HCT116 (cell line): ENCODE results near the gene PCTP. TPM values are rescaled to one million over a fixed set of nuclear protein-coding genes. Genes with fewer than 3 reads are reported as not detected.

ENCODE experiments used
- ATAC-seq: fragments of 200-7000 bp; cut with Tn5 transposase; 2 replicates; pipeline ENCODE4 v1.9.1; 2020; ENCODE audit warnings: mild to moderate bottlenecking, moderate library complexity
- BruUV-seq: library from RNA; stranded (reverse); fragments of 400-500 nt; replicated peaks from 2 replicates; lab custom pipeline; 2021; lab: Mats Ljungman, UMichigan
- CTCF ChIA-PET: fragments of 300-600 bp; sonication (Branson Sonifier 250); formaldehyde crosslinking; loops from one replicate; lab custom pipeline; 2021; ENCODE audit warnings: antibody characterized with exemption; lab: Charles Lee
- POLR2A ChIA-PET: fragments of 300-600, 350-600 bp; sonication (Branson Sonifier 250); formaldehyde crosslinking; loops from one replicate; lab custom pipeline; 2021; ENCODE audit warnings: antibody characterized with exemption; lab: Charles Lee
- RAD21 ChIA-PET, 2 experiments: fragments of 300-600 bp; sonication (Branson Sonifier 250); formaldehyde crosslinking; loops; one replicate each; lab custom pipeline; 2023; ENCODE audit warnings: low total read pairs in 2 of 2; ENCODE audit not compliant: uncharacterized antibody in 2 of 2, unreplicated experiment in 2 of 2, low non-redundant PET in 1 of 2; lab: Charles Lee
- DNase-seq: peaks from one replicate; pipeline ENCODE4 v3.0.0-alpha.2; 2010; ENCODE audit warnings: low read depth, low spot score
- H2AFZ ChIP-seq: fragments of 200-600 bp; shearing (Covaris generic), sonication (generic); 2 replicates; pipeline ENCODE4 v1.6.1; 2017; ENCODE audit warnings: low read depth, mixed run types, mixed read lengths, antibody characterized with exemption, low read length; ENCODE audit not compliant: poor library complexity, severe bottlenecking
- H3K27ac ChIP-seq: 2 replicates; pipeline ENCODE4 v1.5.1; 2012; ENCODE audit warnings: low read depth, low read length
- H3K27me3 ChIP-seq: fragments of 200-600 bp; sonication (generic); 2 replicates; pipeline ENCODE4 v1.6.1; 2016; ENCODE audit warnings: mixed run types, low read length, mixed read lengths; ENCODE audit not compliant: insufficient read depth
- H3K36me3 ChIP-seq, 2 experiments: fragments of 200-500 bp in 1 of 2; fragments of 200-600 bp in 1 of 2; sonication (Bioruptor generic) in 1 of 2; sonication (generic) in 1 of 2; 2 replicates each; pipeline versions ENCODE4 v1.5.1 to v1.6.1; 2014 to 2016; ENCODE audit warnings: low read length in 2 of 2, inconsistent platforms in 1 of 2, mixed read lengths in 1 of 2, mixed run types in 1 of 2; ENCODE audit not compliant: insufficient read depth in 2 of 2, control insufficient read depth in 1 of 2
- H3K4me1 ChIP-seq, 2 experiments: fragments of 200-600 bp in 1 of 2; sonication (generic) in 1 of 2; 2 replicates each; pipeline versions ENCODE4 v1.5.1 to v1.6.1; 2012 to 2017; ENCODE audit warnings: low read length in 2 of 2, inconsistent platforms in 1 of 2, mild to moderate bottlenecking in 1 of 2, mixed read lengths in 1 of 2, mixed run types in 1 of 2, moderate library complexity in 1 of 2; ENCODE audit not compliant: insufficient read depth in 2 of 2, control insufficient read depth in 1 of 2
- H3K4me2 ChIP-seq: fragments of 200-600 bp; sonication (generic); 2 replicates; pipeline ENCODE4 v1.6.1; 2017; ENCODE audit warnings: mixed run types, low read length, mixed read lengths
- H3K4me3 ChIP-seq, 2 experiments: fragments of 200-600 bp in 1 of 2; sonication (generic) in 1 of 2; replicated peaks in 1 of 2; 2 replicates each; pipeline ENCODE4 v1.5.1; 2011 to 2016; ENCODE audit warnings: low read length in 2 of 2, control low read depth in 1 of 2, low read depth in 1 of 2, mild to moderate bottlenecking in 1 of 2, mixed read lengths in 1 of 2, mixed run types in 1 of 2
- H3K79me2 ChIP-seq: fragments of 200-600 bp; sonication (generic); 2 replicates; pipeline ENCODE4 v1.6.1; 2017; ENCODE audit warnings: mild to moderate bottlenecking, mixed run types, low read length, moderate library complexity, mixed read lengths; ENCODE audit not compliant: insufficient read depth
- H3K9ac ChIP-seq: fragments of 200-600 bp; sonication (generic); 2 replicates; pipeline ENCODE4 v1.6.1; 2016; ENCODE audit warnings: low read length, mixed read lengths
- H3K9me2 ChIP-seq: fragments of 200-600 bp; sonication (generic), shearing (Covaris generic); 2 replicates; pipeline ENCODE4 v1.6.1; 2017; ENCODE audit warnings: mixed run types, mild to moderate bottlenecking, moderate library complexity; ENCODE audit not compliant: insufficient read depth
- H3K9me3 ChIP-seq, 2 experiments: fragments of 200-500 bp in 1 of 2; fragments of 200-600 bp in 1 of 2; sonication (Bioruptor generic) in 1 of 2; sonication (generic) in 1 of 2; 2 replicates each; pipeline ENCODE4 v1.6.1; 2014 to 2017; ENCODE audit warnings: low read length in 2 of 2, mixed read lengths in 2 of 2, inconsistent platforms in 1 of 2, low read depth in 1 of 2, mild to moderate bottlenecking in 1 of 2, mixed run types in 1 of 2, moderate library complexity in 1 of 2; ENCODE audit not compliant: control insufficient read depth in 1 of 2, insufficient read depth in 1 of 2
- H4K20me1 ChIP-seq: fragments of 200-600 bp; sonication (generic), shearing (Covaris generic); 2 replicates; pipeline ENCODE4 v1.6.1; 2017; ENCODE audit warnings: mixed run types, mild to moderate bottlenecking, moderate library complexity; ENCODE audit not compliant: insufficient read depth
- CBX3 ChIP-seq: IDR thresholded peaks from 2 replicates; pipeline ENCODE4 v1.6.1; 2012; ENCODE audit warnings: low read depth
- CEBPB ChIP-seq: IDR thresholded peaks from 2 replicates; pipeline ENCODE4 v1.6.1; 2012; ENCODE audit warnings: low read depth
- EZH2 ChIP-seq: fragments of 200-600 bp; sonication (generic); IDR thresholded peaks from 2 replicates; pipeline ENCODE4 v1.6.1; 2017; ENCODE audit warnings: antibody characterized with exemption, mixed run types
- EZH2phosphoT487 ChIP-seq: fragments of 200-600 bp; IDR thresholded peaks from 2 replicates; pipeline ENCODE4 v1.6.1; 2018; ENCODE audit warnings: antibody characterized with exemption, borderline replicate concordance
- FOSL1 ChIP-seq: IDR thresholded peaks from 2 replicates; pipeline ENCODE4 v1.6.1; 2012; ENCODE audit warnings: low read depth
- JUND ChIP-seq: IDR thresholded peaks from 2 replicates; pipeline ENCODE4 v1.6.1; 2012
- POLR2AphosphoS5 ChIP-seq: IDR thresholded peaks from 2 replicates; pipeline ENCODE4 v1.6.1; 2011; ENCODE audit warnings: mild to moderate bottlenecking, low read depth, low read length, moderate library complexity
- TCF7L2 ChIP-seq: IDR thresholded peaks from 2 replicates; pipeline ENCODE4 v1.7.0; 2011; ENCODE audit warnings: borderline replicate concordance, inconsistent platforms; ENCODE audit not compliant: insufficient read depth, insufficient read length; ENCODE audit errors: extremely low read depth
- YY1 ChIP-seq: IDR thresholded peaks from 2 replicates; pipeline ENCODE4 v1.6.1; 2011; ENCODE audit warnings: low read length, low read depth, moderate library complexity, mild to moderate bottlenecking; ENCODE audit not compliant: insufficient replicate concordance; ENCODE audit errors: extremely low read depth
- intact Hi-C: fragments of 100-400 bp; cut with micrococcal nuclease; formaldehyde crosslinking; loops from 2 replicates; pipeline ENCODE4 v1.10.0; 2022
- total RNA-seq: library from RNA; stranded (reverse); gene quantifications from one replicate; pipeline ENCODE4 v1.2.1, GENCODE V29; 2021; ENCODE audit not compliant: unreplicated experiment
- TF ChIP-seq, protein P1 (sequence below): IDR thresholded peaks from 2 replicates; pipeline ENCODE4 v1.6.1; 2012
- TF ChIP-seq, protein P2 (sequence below), 3 experiments: fragments of 200-600 bp in 1 of 3; sonication (generic) in 1 of 3; IDR thresholded peaks in 2 of 3; conservative IDR thresholded peaks in 1 of 3; 2 replicates each; pipeline ENCODE4 v1.5.1; 2012 to 2017; ENCODE audit warnings: low read depth in 2 of 3, low read length in 2 of 3, antibody characterized with exemption in 1 of 3, borderline replicate concordance in 1 of 3, control low read depth in 1 of 3, mild to moderate bottlenecking in 1 of 3, mixed read lengths in 1 of 3, mixed run types in 1 of 3, moderate library complexity in 1 of 3; ENCODE audit not compliant: insufficient read depth in 1 of 3
- TF ChIP-seq, protein P3 (sequence below): IDR thresholded peaks from 2 replicates; pipeline ENCODE4 v1.6.1; 2012
- TF ChIP-seq, protein P4 (sequence below): IDR thresholded peaks from 2 replicates; pipeline ENCODE4 v1.6.1; 2011; ENCODE audit warnings: mild to moderate bottlenecking, low read length, moderate library complexity; ENCODE audit not compliant: insufficient replicate concordance; ENCODE audit errors: extremely low read depth

The PCTP gene
- total RNA-seq, 1 experiment from 2014 or later = 16.3 TPM

DNA sequence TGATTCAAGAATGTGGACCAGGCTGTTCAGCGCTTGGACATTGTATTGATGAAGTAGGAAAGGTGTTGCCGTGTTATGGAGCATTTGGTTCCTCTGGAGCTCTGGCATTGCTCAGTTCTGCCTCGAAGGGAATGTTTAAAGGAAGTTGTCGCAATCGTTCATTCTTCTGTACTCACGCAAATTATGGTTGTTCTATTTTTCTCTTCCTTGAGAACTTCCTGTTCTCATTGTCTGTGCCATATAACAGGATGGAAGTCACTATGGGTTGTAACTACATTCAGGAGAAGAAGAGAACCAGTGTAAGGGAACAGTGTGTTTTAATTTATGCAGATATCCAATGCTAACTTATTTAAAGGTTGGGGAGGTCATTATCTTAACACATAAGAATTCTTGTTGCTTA, 13.0 kb downstream of the PCTP start:
- POLR2A ChIA-PET = no interaction called here
- no peak for ATAC-seq
- Histone ChIP-seq H3K36me3 (no peaks in the 10 kb centered on the region), H3K9me2 (no peaks in the 10 kb centered on the region), H3K4me3 (no peak overlapping the region), H3K27me3 (no peaks in the 10 kb centered on the region), H3K4me2 (no peak overlapping the region), H4K20me1 (no peaks in the 10 kb centered on the region), H3K79me2 (no peaks in the 10 kb centered on the region), H2AFZ (no peak overlapping the region), H3K9me3 (no peaks in the 10 kb centered on the region), H3K9ac (no peak overlapping the region), H3K4me1 (no peaks in the 10 kb centered on the region), H3K27ac (no peak overlapping the region)
- intact Hi-C loops = loop anchor here (10.0 kb wide), 1 partner anchor 409 kb away; no protein-coding TSS in a partner anchor
- no peak for TF ChIP-seq EZH2
- RAD21 ChIA-PET = no interaction called here
- CTCF ChIA-PET = no interaction called here
- BruUV-seq = no TSS peak
- no peak for DNase-seq

DNA sequence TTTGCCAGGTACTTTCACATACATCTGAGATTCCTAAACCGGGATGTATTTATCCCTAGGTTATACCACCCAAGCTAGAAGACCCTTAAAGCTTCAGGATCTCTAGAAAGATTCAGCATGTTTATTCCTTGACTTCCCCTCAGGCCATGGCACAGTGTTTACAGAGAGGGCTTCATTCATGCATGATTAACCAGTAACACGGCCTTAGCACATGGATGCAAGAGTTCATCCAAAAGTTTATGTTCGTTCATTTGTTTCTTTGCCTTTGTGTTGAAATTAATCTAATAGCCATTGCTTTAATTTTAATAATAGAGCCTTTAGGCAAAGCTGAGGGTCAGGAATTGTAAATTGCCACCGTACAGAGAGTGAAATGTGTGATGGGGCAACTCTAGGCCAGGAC, 13.8 kb downstream of the PCTP start:
- Histone ChIP-seq H4K20me1 (no peaks in the 10 kb centered on the region), H3K9me3 (no peaks in the 10 kb centered on the region), H3K9me2 (no peaks in the 10 kb centered on the region), H3K27me3 (no peaks in the 10 kb centered on the region), H3K9ac (no peak overlapping the region), H3K79me2 (no peaks in the 10 kb centered on the region), H3K36me3 (no peaks in the 10 kb centered on the region), H3K27ac (no peak overlapping the region), H2AFZ (no peak overlapping the region), H3K4me1 (no peaks in the 10 kb centered on the region), H3K4me3 (no peak overlapping the region), H3K4me2 (no peak overlapping the region)
- intact Hi-C loops = loop anchor here (10.0 kb wide), 1 partner anchor 410 kb away; no protein-coding TSS in a partner anchor
- no TSS peak for BruUV-seq
- CTCF ChIA-PET = no interaction called here
- DNase-seq = no peak
- ATAC-seq = no peak
- POLR2A ChIA-PET = no interaction called here
- RAD21 ChIA-PET = no interaction called here
- TF ChIP-seq, protein P1, sequence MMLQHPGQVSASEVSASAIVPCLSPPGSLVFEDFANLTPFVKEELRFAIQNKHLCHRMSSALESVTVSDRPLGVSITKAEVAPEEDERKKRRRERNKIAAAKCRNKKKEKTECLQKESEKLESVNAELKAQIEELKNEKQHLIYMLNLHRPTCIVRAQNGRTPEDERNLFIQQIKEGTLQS = no peak
- TF ChIP-seq TCF7L2 (no peak), EZH2phosphoT487 (no peak), POLR2AphosphoS5 (no peak), CBX3 (no peak), YY1 (no peak), JUND (no peak), FOSL1 (no peak), CEBPB (no peak)
- TF ChIP-seq, protein P2, sequence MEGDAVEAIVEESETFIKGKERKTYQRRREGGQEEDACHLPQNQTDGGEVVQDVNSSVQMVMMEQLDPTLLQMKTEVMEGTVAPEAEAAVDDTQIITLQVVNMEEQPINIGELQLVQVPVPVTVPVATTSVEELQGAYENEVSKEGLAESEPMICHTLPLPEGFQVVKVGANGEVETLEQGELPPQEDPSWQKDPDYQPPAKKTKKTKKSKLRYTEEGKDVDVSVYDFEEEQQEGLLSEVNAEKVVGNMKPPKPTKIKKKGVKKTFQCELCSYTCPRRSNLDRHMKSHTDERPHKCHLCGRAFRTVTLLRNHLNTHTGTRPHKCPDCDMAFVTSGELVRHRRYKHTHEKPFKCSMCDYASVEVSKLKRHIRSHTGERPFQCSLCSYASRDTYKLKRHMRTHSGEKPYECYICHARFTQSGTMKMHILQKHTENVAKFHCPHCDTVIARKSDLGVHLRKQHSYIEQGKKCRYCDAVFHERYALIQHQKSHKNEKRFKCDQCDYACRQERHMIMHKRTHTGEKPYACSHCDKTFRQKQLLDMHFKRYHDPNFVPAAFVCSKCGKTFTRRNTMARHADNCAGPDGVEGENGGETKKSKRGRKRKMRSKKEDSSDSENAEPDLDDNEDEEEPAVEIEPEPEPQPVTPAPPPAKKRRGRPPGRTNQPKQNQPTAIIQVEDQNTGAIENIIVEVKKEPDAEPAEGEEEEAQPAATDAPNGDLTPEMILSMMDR (IDR thresholded peaks at IDR 0.05 in 2 of 3, conservative IDR thresholded peaks at IDR 0.05 in 1 of 3; ENCODE audit: borderline replicate concordance in 1 of 3, insufficient read depth in 1 of 3, low read depth in 2 of 3, low read length in 2 of 3) = no peak
- TF ChIP-seq, protein P3, sequence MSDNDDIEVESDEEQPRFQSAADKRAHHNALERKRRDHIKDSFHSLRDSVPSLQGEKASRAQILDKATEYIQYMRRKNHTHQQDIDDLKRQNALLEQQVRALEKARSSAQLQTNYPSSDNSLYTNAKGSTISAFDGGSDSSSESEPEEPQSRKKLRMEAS = no peak
- TF ChIP-seq, protein P4, sequence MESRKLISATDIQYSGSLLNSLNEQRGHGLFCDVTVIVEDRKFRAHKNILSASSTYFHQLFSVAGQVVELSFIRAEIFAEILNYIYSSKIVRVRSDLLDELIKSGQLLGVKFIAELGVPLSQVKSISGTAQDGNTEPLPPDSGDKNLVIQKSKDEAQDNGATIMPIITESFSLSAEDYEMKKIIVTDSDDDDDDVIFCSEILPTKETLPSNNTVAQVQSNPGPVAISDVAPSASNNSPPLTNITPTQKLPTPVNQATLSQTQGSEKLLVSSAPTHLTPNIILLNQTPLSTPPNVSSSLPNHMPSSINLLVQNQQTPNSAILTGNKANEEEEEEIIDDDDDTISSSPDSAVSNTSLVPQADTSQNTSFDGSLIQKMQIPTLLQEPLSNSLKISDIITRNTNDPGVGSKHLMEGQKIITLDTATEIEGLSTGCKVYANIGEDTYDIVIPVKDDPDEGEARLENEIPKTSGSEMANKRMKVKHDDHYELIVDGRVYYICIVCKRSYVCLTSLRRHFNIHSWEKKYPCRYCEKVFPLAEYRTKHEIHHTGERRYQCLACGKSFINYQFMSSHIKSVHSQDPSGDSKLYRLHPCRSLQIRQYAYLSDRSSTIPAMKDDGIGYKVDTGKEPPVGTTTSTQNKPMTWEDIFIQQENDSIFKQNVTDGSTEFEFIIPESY = no peak
